Measurements from ENCODE around the gene HNRNPUL1. TPM values are rescaled to one million over a fixed set of nuclear protein-coding genes. Genes with fewer than 3 reads are reported as not detected.

HNRNPUL1 gene
- polyA plus RNA-seq, 1 donor (not counting 4 experiments of a cell fraction or from before 2014, with no cell fraction given) = 48.3 TPM

GRCh38 chr19:41352609-41353465 lies 88.7 kb downstream of the HNRNPUL1 start:
- Histone ChIP-seq H3K4me3 (ENCODE audit: control insufficient read depth in 2 of 3, extremely low read depth in 1 of 3, insufficient read depth in 2 of 3, low read depth in 1 of 3, low read length in 3 of 3) (peak overlapping the region; percentile 68 to 87 (median 86)), H3K9me3 (ENCODE audit: control insufficient read depth, low read depth, low read length) (no peaks in the 10 kb centered on the region), H3K36me3 (ENCODE audit: control insufficient read depth in 2 of 2, extremely low read depth in 1 of 2, insufficient read depth in 2 of 2, low read length in 2 of 2) (peaks cover 2 to 13% of the 10 kb centered on the region in 2 experiments), H3K4me1 (ENCODE audit: control insufficient read depth, extremely low read depth, insufficient read depth, low read length) (peaks cover 7% of the 10 kb centered on the region), H3K27me3 (ENCODE audit: control insufficient read depth, extremely low read depth, insufficient read depth, low read length) (no peaks in the 10 kb centered on the region), H4K20me1 (ENCODE audit: control insufficient read depth, extremely low read depth, insufficient read depth, low read length) (peaks cover 3% of the 10 kb centered on the region), H3K9ac (ENCODE audit: control insufficient read depth, extremely low read depth, insufficient read depth, low read length) (peak overlapping the region; percentile 77), H3K4me2 (ENCODE audit: control insufficient read depth, extremely low read depth, insufficient read depth, low read depth, low read length) (peak overlapping the region; percentile 99), H3K79me2 (ENCODE audit: control insufficient read depth, insufficient read depth, low read length) (peaks cover 37% of the 10 kb centered on the region), H3K27ac (ENCODE audit: control insufficient read depth, insufficient read depth, low read length) (peak overlapping the region; percentile 69), H3K9me1 (ENCODE audit: control insufficient read depth, extremely low read depth, insufficient read depth, low read length) (peaks cover 5% of the 10 kb centered on the region), H2AFZ (ENCODE audit: control insufficient read depth, low read length) (peak overlapping the region; percentile 46)
- DNase-seq (ENCODE audit: low read depth, low spot score) (no peak), FAIRE-seq (no peak)
- dilution Hi-C loops (cut with MboI; ENCODE audit: extremely low pct_ligation_motif_present, low sequenced_read_pairs) = no loop called here
- TF ChIP-seq CTCF (optimal IDR thresholded peaks at IDR 0.05 in 1 of 3, IDR thresholded peaks at IDR 0.05 in 1 of 3, conservative IDR thresholded peaks at IDR 0.05 in 1 of 3; ENCODE audit: extremely low read depth in 1 of 3, insufficient read depth in 2 of 3, low read length in 3 of 3) (peak; percentile 44 to 62 (median 57)), EZH2 (IDR thresholded peaks at IDR 0.05; ENCODE audit: low read length) (no peak)

GRCh38 chr19:41353466-41354342 lies 89.5 kb downstream of the HNRNPUL1 start, which contains the start of gene TGFB1:
TSS of gene TGFB1 (minus strand) at chr19:41353922. CDS start at chr19:41353044, 878 bp downstream.
- H3K4me3 ChIP-seq (ENCODE audit: control insufficient read depth in 2 of 3, extremely low read depth in 1 of 3, insufficient read depth in 2 of 3, low read depth in 1 of 3, low read length in 3 of 3) = peak within 1 kb of the TSS; percentile 68 to 87 (median 86)
- peak within 1 kb of the TSS; percentile 46 for H2AFZ ChIP-seq (ENCODE audit: control insufficient read depth, low read length)
- H3K9me3 ChIP-seq (ENCODE audit: control insufficient read depth, low read depth, low read length) = no peaks in the 10 kb centered on the region
- no peak for TF ChIP-seq EZH2 (IDR thresholded peaks at IDR 0.05; ENCODE audit: low read length)
- peak; percentile 79 to 93 (median 90) for TF ChIP-seq CTCF (optimal IDR thresholded peaks at IDR 0.05 in 1 of 3, IDR thresholded peaks at IDR 0.05 in 1 of 3, conservative IDR thresholded peaks at IDR 0.05 in 1 of 3; ENCODE audit: extremely low read depth in 1 of 3, insufficient read depth in 2 of 3, low read length in 3 of 3)
- peaks cover 7% of the 10 kb centered on the region for H3K4me1 ChIP-seq (ENCODE audit: control insufficient read depth, extremely low read depth, insufficient read depth, low read length)
- peak within 1 kb of the TSS; percentile 69 for H3K27ac ChIP-seq (ENCODE audit: control insufficient read depth, insufficient read depth, low read length)
- peaks cover 3% of the 10 kb centered on the region for H4K20me1 ChIP-seq (ENCODE audit: control insufficient read depth, extremely low read depth, insufficient read depth, low read length)
- H3K27me3 ChIP-seq (ENCODE audit: control insufficient read depth, extremely low read depth, insufficient read depth, low read length) = no peaks in the 10 kb centered on the region
- peak; percentile 40 for DNase-seq (ENCODE audit: low read depth, low spot score)
- no peak for FAIRE-seq
- peaks cover 37% of the 10 kb centered on the region for H3K79me2 ChIP-seq (ENCODE audit: control insufficient read depth, insufficient read depth, low read length)
- dilution Hi-C loops (cut with MboI; ENCODE audit: extremely low pct_ligation_motif_present, low sequenced_read_pairs) = no loop called here
- H3K9me1 ChIP-seq (ENCODE audit: control insufficient read depth, extremely low read depth, insufficient read depth, low read length) = peaks cover 5% of the 10 kb centered on the region
- H3K4me2 ChIP-seq (ENCODE audit: control insufficient read depth, extremely low read depth, insufficient read depth, low read depth, low read length) = peak within 1 kb of the TSS; percentile 99
- peaks cover 2 to 6% of the 10 kb centered on the region in 2 experiments for H3K36me3 ChIP-seq (ENCODE audit: control insufficient read depth in 2 of 2, extremely low read depth in 1 of 2, insufficient read depth in 2 of 2, low read length in 2 of 2)
- H3K9ac ChIP-seq (ENCODE audit: control insufficient read depth, extremely low read depth, insufficient read depth, low read length) = peak within 1 kb of the TSS; percentile 77
